Transverse colon (tissue), 4 donors: ENCODE data around the gene PACRG. TPM values are rescaled to one million over a fixed set of nuclear protein-coding genes. Genes with fewer than 3 reads are reported as not detected.

ENCODE experiments used
- DNase-seq: peaks from one replicate; pipeline ENCODE4 v3.0.0-alpha.2; 2019
- H3K27ac ChIP-seq, 4 donors: fragments of 200-600 bp; sonication (generic); 2 replicates each; pipeline ENCODE4 v1.5.1; 2016 to 2018; ENCODE audit warnings: inconsistent platforms in 4 of 4
- H3K27me3 ChIP-seq: fragments of 200-600 bp; sonication (generic); 2 replicates; pipeline ENCODE4 v1.5.1; 2017; ENCODE audit warnings: inconsistent platforms
- H3K36me3 ChIP-seq, 4 donors: fragments of 200-600 bp; sonication (generic); 2 replicates each; pipeline ENCODE4 v1.5.1; 2017 to 2019; ENCODE audit warnings: inconsistent platforms in 4 of 4
- H3K4me1 ChIP-seq, 4 donors: fragments of 200-600 bp; sonication (generic); 2 replicates each; pipeline ENCODE4 v1.5.1; 2017 to 2020; ENCODE audit warnings: inconsistent platforms in 4 of 4
- H3K4me3 ChIP-seq, 4 donors: fragments of 200-600 bp; sonication (generic); 1 replicate in 1 of 4; 2 replicates in 3 of 4; pipeline versions ENCODE4 v1.5.1 to v1.6.1; 2017 to 2019; ENCODE audit warnings: inconsistent platforms in 4 of 4
- H3K9me3 ChIP-seq, 2 donors: fragments of 200-600 bp; sonication (generic); 2 replicates each; pipeline ENCODE4 v1.5.1; 2017 to 2019; ENCODE audit warnings: inconsistent platforms in 2 of 2
- CTCF ChIP-seq, 5 experiments: fragments of 200-600 bp in 3 of 5; fragments of 450-650 bp in 2 of 5; sonication (generic) in 3 of 5; IDR thresholded peaks; 1 replicate in 2 of 5; 2 replicates in 3 of 5; pipeline ENCODE4 v1.5.1; 2016 to 2017; ENCODE audit warnings: antibody characterized with exemption in 5 of 5, inconsistent platforms in 3 of 5, mild to moderate bottlenecking in 2 of 5, moderate library complexity in 1 of 5
- EP300 ChIP-seq: sonication (generic); formaldehyde crosslinking; IDR thresholded peaks from one replicate; pipeline ENCODE4 v1.6.1; 2017; ENCODE audit warnings: antibody characterized with exemption, low read depth
- POLR2A ChIP-seq: fragments of 450-650 bp; IDR thresholded peaks from one replicate; pipeline ENCODE4 v1.6.1; 2016; ENCODE audit warnings: antibody characterized with exemption, mild to moderate bottlenecking, moderate library complexity
- POLR2AphosphoS5 ChIP-seq, 3 donors: sonication (generic); formaldehyde crosslinking; IDR thresholded peaks; one replicate each; pipeline ENCODE4 v1.6.1; 2016; ENCODE audit warnings: antibody characterized with exemption in 3 of 3
- WGBS, 2 donors: methylation state at CpG; one replicate each; pipeline ENCODE4 v1.1.5; 2018; ENCODE audit warnings: low coverage in 1 of 2; 5-methylcytosine and 5-hydroxymethylcytosine counted together
- in situ Hi-C, 4 donors: fragments of 200-750 bp; cut with MboI; loops; one replicate each; pipeline versions ENCODE4 v1.15.0 to v1.15.1; 2017; ENCODE audit warnings: low sequenced_read_pairs in 3 of 4, low pct_ligation_motif_present in 1 of 4, low pct_unique_long_range_greater_than_20kb in 1 of 4
- intact Hi-C: fragments of 100-400 bp; cut with DNase I; formaldehyde crosslinking; loops from one replicate; pipeline ENCODE4 v1.15.1; 2023; ENCODE audit warnings: low total_unique reads
- total RNA-seq, 4 donors: library from RNA; depleted of rRNA; stranded (reverse); fragments of >200 nt; gene quantifications; one replicate each; pipeline ENCODE4 v1.1.0, GENCODE V29; 2016

PACRG gene
- total RNA-seq, 4 donors from 2014 or later = 1.2 to 13.8 (median 1.4) TPM; not detected in 1

- 84 to 93% methylated on average over 6 to 12 of the region's 12 CpGs for WGBS, 2 donors
- intact Hi-C loops = no loop called here
Observed at GRCh38 chr6:163122365-163122764, 394.6 kb downstream of the PACRG start.

GRCh38 chr6:163123098-163123497 lies 395.3 kb downstream of the PACRG start:
- in situ Hi-C loops (no loop called here), intact Hi-C loops (no loop called here)
- no peaks in the 10 kb centered on the region for H3K4me1 ChIP-seq
- no peak overlapping the region for H3K4me3 ChIP-seq
- 81 to 86% methylated on average over 9 of the region's 9 CpGs for WGBS, 2 donors
- H3K27me3 ChIP-seq = no peaks in the 10 kb centered on the region
- TF ChIP-seq POLR2AphosphoS5 (IDR thresholded peaks at IDR 0.05) (no peak), EP300 (no peak), POLR2A (no peak), CTCF (IDR thresholded peaks at IDR 0.05) (no peak)
- H3K9me3 ChIP-seq = no peaks in the 10 kb centered on the region
- DNase-seq = no peak
- no peak overlapping the region for H3K27ac ChIP-seq
- no peaks in the 10 kb centered on the region for H3K36me3 ChIP-seq

More at GRCh38 chr6:163122365-163122764, 394.6 kb downstream of the PACRG start:
- Histone ChIP-seq H3K4me3 (no peak overlapping the region), H3K9me3 (no peaks in the 10 kb centered on the region), H3K27me3 (no peaks in the 10 kb centered on the region), H3K4me1 (no peaks in the 10 kb centered on the region), H3K27ac (no peak overlapping the region), H3K36me3 (no peaks in the 10 kb centered on the region)
- no peak for DNase-seq
- in situ Hi-C loops = no loop called here
- TF ChIP-seq POLR2AphosphoS5 (IDR thresholded peaks at IDR 0.05) = no peak
- no peak for TF ChIP-seq CTCF (IDR thresholded peaks at IDR 0.05)
- TF ChIP-seq POLR2A = no peak
- no peak for TF ChIP-seq EP300

- Histone ChIP-seq H3K4me1 (no peaks in the 10 kb centered on the region), H3K27ac (no peak overlapping the region), H3K4me3 (no peak overlapping the region), H3K36me3 (no peaks in the 10 kb centered on the region), H3K9me3 (no peaks in the 10 kb centered on the region), H3K27me3 (no peaks in the 10 kb centered on the region)
- in situ Hi-C loops (no loop called here), intact Hi-C loops (no loop called here)
- TF ChIP-seq CTCF (IDR thresholded peaks at IDR 0.05) = no peak
- TF ChIP-seq POLR2AphosphoS5 (IDR thresholded peaks at IDR 0.05) = no peak
- no peak for TF ChIP-seq POLR2A
- TF ChIP-seq EP300 = no peak
- 50 to 77% methylated on average over 1 to 4 of the region's 4 CpGs for WGBS, 2 donors
- no peak for DNase-seq
Observed at GRCh38 chr6:163126741-163127140, 399.0 kb downstream of the PACRG start.

- Histone ChIP-seq H3K4me3 (no peak overlapping the region), H3K27me3 (no peaks in the 10 kb centered on the region), H3K36me3 (no peaks in the 10 kb centered on the region), H3K4me1 (no peaks in the 10 kb centered on the region), H3K9me3 (no peaks in the 10 kb centered on the region), H3K27ac (no peak overlapping the region)
- DNase-seq = no peak
- WGBS, 2 donors = 88 to 100% methylated on average over 1 of the region's 1 CpG
- in situ Hi-C loops (no loop called here), intact Hi-C loops (no loop called here)
- TF ChIP-seq POLR2A (no peak), EP300 (no peak), CTCF (IDR thresholded peaks at IDR 0.05) (no peak), POLR2AphosphoS5 (IDR thresholded peaks at IDR 0.05) (no peak)
Observed at GRCh38 chr6:163127587-163127986, 399.8 kb downstream of the PACRG start.
